IMR-90 (cell line): ENCODE data around the gene TRAIP. TPM values are rescaled to one million over a fixed set of nuclear protein-coding genes. Genes with fewer than 3 reads are reported as not detected.

Experiments used
- ATAC-seq: fragments of 200-7000 bp; cut with Tn5 transposase; 2 replicates; pipeline ENCODE4 v1.9.1; 2020; ENCODE audit warnings: low read depth, mild to moderate bottlenecking, moderate library complexity
- BruUV-seq: library from RNA; stranded (reverse); fragments of 400-500 nt; replicated peaks from 2 replicates; lab custom pipeline; 2021; lab: Mats Ljungman, UMichigan
- CTCF ChIA-PET: fragments of 300-600 bp; formaldehyde crosslinking; extraction: SDS; loops from one replicate; lab custom pipeline; 2021; ENCODE audit warnings: antibody characterized with exemption; lab: Yijun Ruan, JAX
- POLR2A ChIA-PET: fragments of 300-600 bp; sonication (Branson Sonifier 250); formaldehyde crosslinking; loops from one replicate; lab custom pipeline; 2022; ENCODE audit warnings: antibody characterized with exemption; ENCODE audit not compliant: unreplicated experiment; lab: Charles Lee
- DNase-seq: peaks from one replicate; pipeline ENCODE4 v3.0.0; 2013
- H2AFZ ChIP-seq: replicated peaks from 2 replicates; pipeline ENCODE3; 2013; ENCODE audit warnings: low read length, mild to moderate bottlenecking; ENCODE audit not compliant: poor library complexity
- H2AK5ac ChIP-seq: 2 replicates; pipeline ENCODE4 v1.6.1; 2013; ENCODE audit warnings: low read depth, low read length, inconsistent platforms
- H2AK9ac ChIP-seq: replicated peaks from 2 replicates; pipeline ENCODE3; 2013; ENCODE audit warnings: mild to moderate bottlenecking, low read depth, low read length, moderate library complexity; ENCODE audit not compliant: poor library complexity
- H2BK120ac ChIP-seq: 2 replicates; pipeline ENCODE4 v1.6.1; 2013; ENCODE audit warnings: low read depth, low read length, inconsistent platforms
- H2BK15ac ChIP-seq: 3 replicates; pipeline ENCODE4 v1.6.1; 2013; ENCODE audit warnings: low read depth, low read length, inconsistent platforms
- H2BK20ac ChIP-seq: 2 replicates; pipeline ENCODE4 v1.6.1; 2013; ENCODE audit warnings: low read depth, mild to moderate bottlenecking, inconsistent platforms, low read length, moderate library complexity
- H2BK5ac ChIP-seq: 2 replicates; pipeline ENCODE4 v1.6.1; 2013; ENCODE audit warnings: mild to moderate bottlenecking, low read depth, low read length, inconsistent platforms; ENCODE audit not compliant: poor library complexity, severe bottlenecking
- H3K14ac ChIP-seq: replicated peaks from 2 replicates; pipeline ENCODE4 v1.6.1; 2013; ENCODE audit warnings: low read depth, low read length, inconsistent platforms
- H3K18ac ChIP-seq: 2 replicates; pipeline ENCODE4 v1.6.1; 2013; ENCODE audit warnings: low read depth, low read length, control low read depth
- H3K23ac ChIP-seq: 2 replicates; pipeline ENCODE4 v1.6.1; 2013; ENCODE audit warnings: low read depth, low read length, inconsistent platforms
- H3K27ac ChIP-seq: 2 replicates; pipeline ENCODE4 v1.5.1; 2013; ENCODE audit warnings: mild to moderate bottlenecking, control low read depth, low read length; ENCODE audit not compliant: insufficient read depth
- H3K27me3 ChIP-seq: 2 replicates; pipeline ENCODE4 v1.6.1; 2013; ENCODE audit warnings: low read length; ENCODE audit not compliant: control insufficient read depth, insufficient read depth
- H3K36me3 ChIP-seq: 2 replicates; pipeline ENCODE4 v1.6.1; 2013; ENCODE audit warnings: low read length, mixed read lengths; ENCODE audit not compliant: control insufficient read depth, insufficient read depth
- H3K4ac ChIP-seq: 2 replicates; pipeline ENCODE4 v1.6.1; 2013; ENCODE audit warnings: low read depth, low read length, inconsistent platforms
- H3K4me1 ChIP-seq: 2 replicates; pipeline ENCODE4 v1.6.1; 2013; ENCODE audit warnings: low read length, mixed read lengths; ENCODE audit not compliant: control insufficient read depth, insufficient read depth
- H3K4me2 ChIP-seq: 2 replicates; pipeline ENCODE4 v1.6.1; 2013; ENCODE audit warnings: low read depth, mild to moderate bottlenecking, control low read depth, low read length, moderate library complexity
- H3K4me3 ChIP-seq: 2 replicates; pipeline ENCODE4 v1.5.1; 2013; ENCODE audit warnings: low read depth, mild to moderate bottlenecking, control low read depth, low read length, moderate library complexity; ENCODE audit not compliant: insufficient read depth
- H3K56ac ChIP-seq: 2 replicates; pipeline ENCODE4 v1.6.1; 2013; ENCODE audit warnings: low read length, inconsistent platforms; ENCODE audit not compliant: insufficient read depth; ENCODE audit errors: extremely low read depth
- H3K79me1 ChIP-seq, 2 experiments: 2 replicates each; pipeline ENCODE4 v1.6.1; 2013; ENCODE audit warnings: low read length in 2 of 2, inconsistent platforms in 1 of 2, low read depth in 1 of 2
- H3K9ac ChIP-seq: 2 replicates; pipeline ENCODE4 v1.6.1; 2013; ENCODE audit warnings: low read depth, low read length, control low read depth
- H3K9me1 ChIP-seq: 2 replicates; pipeline ENCODE4 v1.6.1; 2013; ENCODE audit warnings: low read length, inconsistent platforms; ENCODE audit not compliant: insufficient read depth
- H3K9me3 ChIP-seq: 2 replicates; pipeline ENCODE4 v1.6.1; 2013; ENCODE audit warnings: low read length; ENCODE audit not compliant: control insufficient read depth, insufficient read depth
- H4K20me1 ChIP-seq: 2 replicates; pipeline ENCODE4 v1.6.1; 2013; ENCODE audit warnings: low read length, inconsistent platforms; ENCODE audit not compliant: insufficient read depth
- H4K5ac ChIP-seq: 2 replicates; pipeline ENCODE4 v1.6.1; 2013; ENCODE audit warnings: mild to moderate bottlenecking, low read depth, low read length, control low read depth
- H4K8ac ChIP-seq, 2 experiments: 2 replicates each; pipeline ENCODE4 v1.6.1; 2013; ENCODE audit warnings: low read depth in 2 of 2, low read length in 2 of 2, control low read depth in 1 of 2, inconsistent platforms in 1 of 2
- H4K91ac ChIP-seq: 2 replicates; pipeline ENCODE4 v1.6.1; 2013; ENCODE audit warnings: low read depth, low read length, inconsistent platforms; ENCODE audit not compliant: insufficient read depth
- CHD1 ChIP-seq: IDR thresholded peaks from 2 replicates; pipeline ENCODE4 v1.6.1; 2012; ENCODE audit warnings: low read depth, low read length, improper control_type of control experiment
- MAFK ChIP-seq: IDR thresholded peaks from 2 replicates; pipeline ENCODE4 v1.6.1; 2012; ENCODE audit warnings: low read depth, low read length, improper control_type of control experiment
- MXI1 ChIP-seq: IDR thresholded peaks from 2 replicates; pipeline ENCODE4 v1.6.1; 2012; ENCODE audit warnings: low read depth, mild to moderate bottlenecking, low read length, moderate library complexity, borderline replicate concordance
- WGBS, 2 experiments: methylation state at CpG; one replicate each; pipeline versions ENCODE4 v1.1.5 to v1.1.7; 2013; ENCODE audit warnings: missing lambda C conversion rate in 2 of 2; ENCODE audit not compliant: insufficient read length in 1 of 2; ENCODE audit errors: extremely low coverage in 2 of 2; 5-methylcytosine and 5-hydroxymethylcytosine counted together
- dilution Hi-C: fragments of 300-500 bp; cut with HindIII; formaldehyde crosslinking; loops from one replicate; pipeline ENCODE4 v1.14.3; 2018; ENCODE audit warnings: low sequenced_read_pairs; ENCODE audit not compliant: unreplicated experiment
- in situ Hi-C: fragments of 300-500 bp; cut with MboI; formaldehyde crosslinking; loops from 3 replicates; pipeline ENCODE4 v1.14.3; 2019; ENCODE audit warnings: low sequenced_read_pairs, inconsistent platforms, mixed read lengths
- intact Hi-C: fragments of 100-400 bp; cut with micrococcal nuclease; formaldehyde crosslinking; loops from 2 replicates; pipeline ENCODE4 v1.10.0; 2022
- polyA plus RNA-seq, 3 experiments: library from polyadenylated mRNA; depleted of rRNA; stranded (reverse); fragments of >200 nt; gene quantifications; 2 replicates each; pipeline ENCODE4 v1.2.3, GENCODE V29; 2012; ENCODE audit warnings: low replicate concordance in 1 of 3
- total RNA-seq: library from RNA; depleted of rRNA; stranded (reverse); fragments of >200 nt; gene quantifications from 2 replicates; pipeline ENCODE4 v1.2.3, GENCODE V29; 2012

Gene TRAIP
- total and polyA plus RNA-seq, 2 of the 4 experiments (the other 2 are of a cell fraction) = 6.3 to 9.2 TPM

DNA sequence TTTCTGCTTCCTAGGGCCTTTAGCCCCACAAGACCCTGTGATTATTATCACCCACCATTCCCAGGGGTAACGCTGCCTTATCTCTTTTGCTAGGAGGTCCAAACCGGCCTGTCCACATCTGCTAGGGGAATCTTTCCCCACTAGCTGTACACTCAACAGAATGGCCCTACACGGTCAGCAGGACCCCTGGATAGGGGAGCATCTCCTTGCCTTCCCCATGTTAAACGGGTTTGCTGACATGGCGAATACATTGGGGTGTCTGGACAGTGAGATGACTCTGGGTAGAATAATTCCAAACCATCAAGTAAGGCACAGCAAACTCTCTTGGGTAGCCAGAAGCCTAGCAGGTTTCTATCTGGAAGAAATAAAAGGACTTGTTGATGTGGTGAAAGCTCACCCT lies 702 bp downstream of the TRAIP start:
- Histone ChIP-seq H3K56ac (no peak overlapping the region), H3K18ac (no peak overlapping the region), H3K9me3 (no peaks in the 10 kb centered on the region), H2BK15ac (no peak overlapping the region), H3K9ac (peak overlapping the region; percentile 32; the same call in 1 of the 2 replicates), H3K79me1 (peaks cover 14 to 24% of the 10 kb centered on the region in 2 experiments), H3K27me3 (peaks cover 2% of the 10 kb centered on the region; the same call in 1 of the 2 replicates), H4K5ac (no peak overlapping the region), H3K9me1 (peaks cover 8% of the 10 kb centered on the region), H3K4me2 (peak overlapping the region; percentile 82), H3K4ac (no peak overlapping the region), H3K14ac (no peak overlapping the region), H2AK5ac (peak overlapping the region; percentile 14; the same call in 1 of the 2 replicates), H2AK9ac (no peak overlapping the region), H2BK120ac (no peak overlapping the region), H3K36me3 (no peaks in the 10 kb centered on the region), H4K8ac (peak overlapping the region in 1 of 2 experiments; percentile 45; a peak in 1 of 4 replicates), H4K91ac (no peak overlapping the region), H3K23ac (no peak overlapping the region), H2BK5ac (no peak overlapping the region), H3K4me3 (peak overlapping the region; percentile 81; the same call in 1 of the 2 replicates), H4K20me1 (no peaks in the 10 kb centered on the region), H3K4me1 (peaks cover 2% of the 10 kb centered on the region; the same call in 1 of the 2 replicates), H2AFZ (peak overlapping the region; percentile 41), H3K27ac (no peak overlapping the region), H2BK20ac (no peak overlapping the region)
- ChIA-PET CTCF (interaction anchor here (0.6 kb wide), 1 partner anchor 12 kb away, joined by 3 read pairs; no protein-coding TSS in a partner anchor), POLR2A (no interaction called here)
- TF ChIP-seq MXI1 (no peak), CHD1 (no peak), MAFK (peak; percentile 73)
- no TSS peak for BruUV-seq
- in situ Hi-C loops (no loop called here), intact Hi-C loops (no loop called here), dilution Hi-C loops (no loop called here)
- DNase-seq (no peak), ATAC-seq (no peak)
- no CpG with 5 or more reads among the region's 5 CpGs for WGBS, 2 experiments
